H9 (cell line): ENCODE results near the gene FMO2. TPM values are rescaled to one million over a fixed set of nuclear protein-coding genes. Genes with fewer than 3 reads are reported as not detected.

Experiments
- DNase-seq: peaks from one replicate; pipeline ENCODE4 v3.0.0-alpha.2; 2017
- H2AFZ ChIP-seq: one replicate; pipeline ENCODE4 v1.6.1; 2013; ENCODE audit warnings: mild to moderate bottlenecking, low read length, control low read depth, moderate library complexity
- H2AK5ac ChIP-seq: 2 replicates; pipeline ENCODE4 v1.6.1; 2013; ENCODE audit warnings: low read length, control low read depth, mixed read lengths; ENCODE audit not compliant: insufficient read length
- H2BK120ac ChIP-seq: one replicate; pipeline ENCODE4 v1.6.1; 2013; ENCODE audit warnings: low read depth, mild to moderate bottlenecking, low read length, control low read depth, inconsistent platforms; ENCODE audit not compliant: poor library complexity, severe bottlenecking
- H2BK12ac ChIP-seq: 2 replicates; pipeline ENCODE4 v1.6.1; 2013; ENCODE audit warnings: low read length, control low read depth, mixed read lengths, low read depth; ENCODE audit not compliant: insufficient read length
- H2BK15ac ChIP-seq: 2 replicates; pipeline ENCODE4 v1.6.1; 2013; ENCODE audit warnings: low read depth, low read length, control low read depth
- H2BK20ac ChIP-seq: one replicate; pipeline ENCODE4 v1.6.1; 2013; ENCODE audit warnings: low read depth, mild to moderate bottlenecking, low read length, control low read depth, inconsistent platforms; ENCODE audit not compliant: poor library complexity, severe bottlenecking
- H2BK5ac ChIP-seq: 2 replicates; pipeline ENCODE4 v1.6.1; 2013; ENCODE audit warnings: low read length, control low read depth, mixed read lengths; ENCODE audit not compliant: insufficient read length
- H3K14ac ChIP-seq: 2 replicates; pipeline ENCODE4 v1.6.1; 2013; ENCODE audit warnings: low read length, control low read depth; ENCODE audit not compliant: insufficient read depth
- H3K18ac ChIP-seq: 2 replicates; pipeline ENCODE4 v1.6.1; 2013; ENCODE audit warnings: low read depth, mild to moderate bottlenecking, mixed read lengths, low read length, control low read depth; ENCODE audit not compliant: insufficient read length
- H3K23ac ChIP-seq: 2 replicates; pipeline ENCODE4 v1.6.1; 2013; ENCODE audit warnings: low read length, control low read depth, mixed read lengths, low read depth; ENCODE audit not compliant: insufficient read length
- H3K23me2 ChIP-seq: 2 replicates; pipeline ENCODE4 v1.6.1; 2013; ENCODE audit warnings: low read depth, mild to moderate bottlenecking, mixed read lengths, low read length, control low read depth; ENCODE audit not compliant: insufficient read length, poor library complexity, severe bottlenecking
- H3K27ac ChIP-seq: 2 replicates; pipeline ENCODE4 v1.5.1; 2013; ENCODE audit warnings: low read length, control low read depth, mixed read lengths, low read depth; ENCODE audit not compliant: insufficient read length
- H3K27me3 ChIP-seq: 2 replicates; pipeline ENCODE4 v1.6.1; 2013; ENCODE audit warnings: low read length, control low read depth, inconsistent platforms; ENCODE audit not compliant: insufficient read depth
- H3K4ac ChIP-seq: 2 replicates; pipeline ENCODE4 v1.6.1; 2013; ENCODE audit warnings: low read depth, mild to moderate bottlenecking, control low read depth, inconsistent platforms, low read length, moderate library complexity
- H3K4me1 ChIP-seq: 2 replicates; pipeline ENCODE4 v1.6.1; 2013; ENCODE audit warnings: low read length, control low read depth, inconsistent platforms; ENCODE audit not compliant: insufficient read depth
- H3K4me2 ChIP-seq: 2 replicates; pipeline ENCODE4 v1.6.1; 2013; ENCODE audit warnings: low read length, control low read depth, mixed read lengths; ENCODE audit not compliant: insufficient read length, insufficient read depth
- H3K56ac ChIP-seq: 2 replicates; pipeline ENCODE4 v1.6.1; 2013; ENCODE audit warnings: low read depth, mild to moderate bottlenecking, mixed read lengths, low read length, control low read depth; ENCODE audit not compliant: insufficient read length
- H3K79me1 ChIP-seq: 2 replicates; pipeline ENCODE4 v1.6.1; 2013; ENCODE audit warnings: low read depth, mild to moderate bottlenecking, moderate library complexity, low read length, control low read depth, inconsistent platforms; ENCODE audit not compliant: insufficient read depth, poor library complexity, severe bottlenecking
- H3K79me2 ChIP-seq: 2 replicates; pipeline ENCODE4 v1.6.1; 2013; ENCODE audit warnings: low read length, control low read depth, inconsistent platforms; ENCODE audit not compliant: insufficient read depth
- H3K9ac ChIP-seq: 2 replicates; pipeline ENCODE4 v1.6.1; 2013; ENCODE audit warnings: low read length, control low read depth, mixed read lengths; ENCODE audit not compliant: insufficient read length; ENCODE audit errors: extremely low read depth
- H3K9me3 ChIP-seq: one replicate; pipeline ENCODE4 v1.6.1; 2013; ENCODE audit warnings: low read depth, low read length, inconsistent platforms; ENCODE audit not compliant: control insufficient read depth
- H3T11ph ChIP-seq: one replicate; pipeline ENCODE4 v1.6.1; 2013; ENCODE audit warnings: mild to moderate bottlenecking, low read length, control low read depth, inconsistent platforms
- H4K20me1 ChIP-seq: one replicate; pipeline ENCODE4 v1.6.1; 2013; ENCODE audit not compliant: control insufficient read depth, insufficient read length, insufficient read depth
- H4K5ac ChIP-seq: 2 replicates; pipeline ENCODE4 v1.6.1; 2013; ENCODE audit warnings: low read depth, mild to moderate bottlenecking, mixed read lengths, low read length, control low read depth; ENCODE audit not compliant: insufficient read length
- H4K8ac ChIP-seq: replicated peaks from 2 replicates; pipeline ENCODE4 v1.6.1; 2013; ENCODE audit warnings: low read length, control low read depth, mixed read lengths, low read depth; ENCODE audit not compliant: insufficient read length
- H4K91ac ChIP-seq: 2 replicates; pipeline ENCODE4 v1.6.1; 2013; ENCODE audit warnings: low read depth, mild to moderate bottlenecking, moderate library complexity, mixed read lengths, low read length, control low read depth; ENCODE audit not compliant: insufficient read length
- H3K27ac Mint-ChIP-seq, 3 experiments: 2 replicates in 2 of 3; 3 replicates in 1 of 3; pipeline ENCODE4 v1.8.0; 2020 to 2021; ENCODE audit warnings: mixed read lengths in 3 of 3, mild to moderate bottlenecking in 1 of 3, moderate library complexity in 1 of 3
- H3K27me3 Mint-ChIP-seq: 2 replicates; pipeline ENCODE4 v1.8.0; 2021; ENCODE audit warnings: low read depth, mild to moderate bottlenecking, moderate library complexity, mixed read lengths
- H3K36me3 Mint-ChIP-seq, 3 experiments: 2 replicates in 2 of 3; 3 replicates in 1 of 3; pipeline ENCODE4 v1.8.0; 2020 to 2021; ENCODE audit warnings: low read depth in 3 of 3, mixed read lengths in 3 of 3; ENCODE audit not compliant: insufficient read depth in 1 of 3
- H3K4me1 Mint-ChIP-seq, 2 experiments: 2 replicates each; pipeline ENCODE4 v1.8.0; 2020; ENCODE audit warnings: mixed read lengths in 2 of 2
- H3K4me3 Mint-ChIP-seq, 2 experiments: 2 replicates in 1 of 2; 3 replicates in 1 of 2; pipeline ENCODE4 v1.8.0; 2020 to 2021; ENCODE audit warnings: mild to moderate bottlenecking in 2 of 2, mixed read lengths in 2 of 2, moderate library complexity in 1 of 2
- H3K9me3 Mint-ChIP-seq, 2 experiments: 2 replicates in 1 of 2; 3 replicates in 1 of 2; pipeline ENCODE4 v1.8.0; 2020; ENCODE audit warnings: mild to moderate bottlenecking in 2 of 2, mixed read lengths in 2 of 2, moderate library complexity in 1 of 2
- CTCF ChIP-seq: fragments of 200-600 bp; sonication (generic); conservative IDR thresholded peaks from 3 replicates; pipeline ENCODE4 v1.8.0; 2021; ENCODE audit warnings: antibody characterized with exemption, mild to moderate bottlenecking
- WGBS: extraction: QIAGEN DNeasy Blood & Tissue Kit; methylation state at CpG from one replicate; pipeline ENCODE4 v1.1.7; 2013; ENCODE audit warnings: missing lambda C conversion rate, low lambda C conversion rate, mixed read lengths; ENCODE audit not compliant: insufficient read length; ENCODE audit errors: extremely low coverage; 5-methylcytosine and 5-hydroxymethylcytosine counted together
- total RNA-seq: library from RNA; stranded (reverse); gene quantifications from 2 replicates; pipeline ENCODE4 v1.2.1, GENCODE V29; 2021

FMO2 gene
- total RNA-seq, 1 experiment from 2014 or later: not detected

GRCh38 chr1:171138980-171139379 is 46.1 kb upstream of the FMO2 start:
- Histone ChIP-seq H3K56ac (no peak overlapping the region), H4K20me1 (no peaks in the 10 kb centered on the region), H3K18ac (no peak overlapping the region), H3K9me3 (no peaks in the 10 kb centered on the region), H3T11ph (no peak overlapping the region), H2BK20ac (no peak overlapping the region), H3K23me2 (no peaks in the 10 kb centered on the region), H2BK120ac (no peak overlapping the region), H2AFZ (no peak overlapping the region), H3K14ac (no peak overlapping the region), H3K4me2 (no peak overlapping the region), H2BK5ac (no peak overlapping the region), H4K8ac (no peak overlapping the region), H2AK5ac (no peak overlapping the region), H2BK12ac (no peak overlapping the region), H3K23ac (no peak overlapping the region), H3K4ac (no peak overlapping the region), H3K27ac (no peak overlapping the region), H4K5ac (no peak overlapping the region), H3K9ac (no peak overlapping the region), H2BK15ac (no peak overlapping the region), H3K79me1 (no peaks in the 10 kb centered on the region), H3K27me3 (no peaks in the 10 kb centered on the region), H4K91ac (no peak overlapping the region), H3K79me2 (no peaks in the 10 kb centered on the region), H3K4me1 (no peaks in the 10 kb centered on the region; the same call in 1 of the 2 replicates)
- Mint-ChIP-seq H3K27ac (no peak overlapping the region), H3K4me3 (no peak overlapping the region), H3K9me3 (no peaks in the 10 kb centered on the region), H3K27me3 (no peaks in the 10 kb centered on the region), H3K36me3 (no peaks in the 10 kb centered on the region), H3K4me1 (peaks cover 30 to 31% of the 10 kb centered on the region in 2 experiments)
- no CpG with 5 or more reads among the region's 2 CpGs for WGBS
- TF ChIP-seq CTCF: no peak
- DNase-seq: no peak
